HG02840 (cell line): Measurements from ENCODE around the gene KCNMA1.

Source experiments
- ATAC-seq: cut with Tn5 transposase; IDR thresholded peaks from one replicate; pipeline ENCODE4 v1.9.1; 2021; ENCODE audit warnings: mild to moderate bottlenecking, moderate library complexity, moderate number of reproducible peaks; ENCODE audit not compliant: unreplicated experiment, low FRiP score

KCNMA1 gene

DNA sequence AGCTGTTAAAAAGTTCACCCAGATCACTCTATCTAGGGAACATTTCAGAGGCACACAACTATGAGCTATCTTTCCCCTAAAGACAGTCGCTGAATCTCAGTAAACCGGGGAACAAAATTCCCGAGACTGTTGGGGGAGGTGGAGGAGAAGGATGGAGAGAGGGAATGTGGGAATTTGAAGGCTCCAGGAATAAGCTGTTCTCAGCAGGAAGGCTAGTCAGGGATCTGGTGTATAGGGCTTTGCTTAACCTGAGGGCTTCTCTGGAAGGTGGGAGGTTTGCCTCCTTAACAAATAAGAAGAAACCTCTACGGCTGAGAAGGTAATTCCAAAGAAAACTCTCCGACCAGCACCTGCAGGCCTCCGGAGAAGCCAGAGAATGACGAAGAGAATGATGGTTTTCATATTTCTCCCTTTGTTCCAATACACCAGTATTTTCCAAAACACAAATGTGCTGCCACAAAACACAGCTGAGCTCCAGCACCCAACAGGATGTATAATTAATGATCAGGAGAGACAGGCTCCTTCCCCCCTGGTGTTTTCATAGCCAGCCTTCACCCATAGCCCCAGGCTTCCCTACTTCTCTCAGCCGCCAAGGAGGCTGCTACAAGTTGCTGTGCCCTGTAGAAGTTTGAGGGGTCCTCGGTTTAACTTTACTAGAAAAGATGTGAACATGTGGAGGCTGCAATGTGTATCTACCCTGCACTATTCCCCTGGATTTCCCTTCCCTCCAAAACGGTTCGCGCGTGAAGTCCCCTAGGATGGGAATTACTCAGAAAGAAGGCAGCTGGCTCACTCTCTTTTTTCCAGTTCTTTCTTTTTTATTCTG is 2.0 kb downstream of the KCNMA1 start:
- no peak for ATAC-seq

DNA sequence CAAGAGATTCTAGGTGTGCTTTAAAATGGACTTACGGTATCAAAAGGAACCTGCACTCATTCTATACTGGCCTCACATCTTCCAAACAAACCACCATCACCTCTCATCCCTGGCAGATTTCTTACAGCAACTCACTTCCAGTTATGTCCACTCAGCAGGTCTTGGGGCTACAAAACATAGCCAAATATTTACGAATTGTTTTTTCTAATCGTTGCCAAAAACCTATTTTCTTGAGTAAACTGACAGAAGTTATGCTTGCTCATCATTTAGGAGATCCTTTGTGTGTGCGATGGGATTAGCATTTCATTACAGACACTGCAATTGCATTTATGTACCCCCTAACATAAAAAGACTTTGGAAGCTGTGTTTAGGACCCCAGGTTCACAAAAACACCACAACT is 2.7 kb downstream of the KCNMA1 start:
- no peak for ATAC-seq

DNA sequence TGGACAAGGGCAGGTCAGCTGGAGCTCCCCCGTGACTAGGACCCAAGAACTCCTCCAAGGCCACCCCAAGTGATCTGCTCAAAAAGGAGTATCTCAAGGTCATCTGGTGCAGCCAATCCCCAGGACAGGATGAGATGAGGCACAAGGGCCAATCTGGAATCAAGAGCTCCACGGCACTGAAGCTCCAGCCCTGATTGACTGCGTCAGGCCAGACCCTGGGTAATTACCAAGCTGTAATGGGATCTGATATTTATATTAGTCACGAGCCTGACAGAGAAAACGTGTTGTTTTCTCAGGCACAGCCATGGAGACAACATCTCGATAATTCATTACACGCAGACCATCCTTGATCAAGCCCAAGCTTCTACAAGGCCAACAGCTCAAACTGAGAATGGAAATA is 4.2 kb downstream of the KCNMA1 start:
- no peak for ATAC-seq

DNA sequence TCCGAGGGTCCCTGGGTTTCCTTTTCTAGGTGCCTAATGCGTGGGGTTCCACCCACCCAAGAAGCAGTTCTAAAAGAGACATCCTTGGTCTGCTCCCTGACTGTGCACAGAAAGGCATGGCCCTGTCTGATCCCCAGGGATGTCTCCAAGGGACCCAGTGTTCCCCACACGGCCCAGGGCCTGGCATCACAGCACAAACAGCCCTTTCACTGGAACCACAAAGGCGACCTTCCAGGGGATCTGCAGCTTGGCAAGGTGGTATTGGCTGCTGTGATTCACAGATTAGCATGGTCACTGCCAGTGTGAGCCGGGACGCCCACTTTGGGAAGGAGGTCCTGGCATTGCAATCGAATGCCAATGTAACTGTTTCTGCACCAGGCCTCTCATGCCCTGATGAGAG is 6.4 kb downstream of the KCNMA1 start:
- ATAC-seq, result no peak

DNA sequence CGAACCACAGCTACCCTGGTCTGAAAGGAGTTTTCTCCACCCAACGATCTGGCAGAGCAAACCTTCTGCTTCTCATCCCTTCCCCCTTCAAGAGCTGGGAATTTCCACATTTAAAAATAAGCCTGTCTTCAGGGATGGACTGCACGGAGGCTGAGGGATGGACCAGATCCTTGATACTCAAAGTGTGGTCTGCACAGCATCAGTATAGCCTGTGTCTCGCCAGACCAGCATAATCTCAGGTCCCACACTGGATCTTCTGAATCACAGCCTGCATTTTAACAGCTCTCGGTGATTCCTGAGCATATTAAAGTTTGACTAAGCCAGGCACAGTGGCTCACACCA is 7.1 kb downstream of the KCNMA1 start:
- ATAC-seq, result no peak

DNA sequence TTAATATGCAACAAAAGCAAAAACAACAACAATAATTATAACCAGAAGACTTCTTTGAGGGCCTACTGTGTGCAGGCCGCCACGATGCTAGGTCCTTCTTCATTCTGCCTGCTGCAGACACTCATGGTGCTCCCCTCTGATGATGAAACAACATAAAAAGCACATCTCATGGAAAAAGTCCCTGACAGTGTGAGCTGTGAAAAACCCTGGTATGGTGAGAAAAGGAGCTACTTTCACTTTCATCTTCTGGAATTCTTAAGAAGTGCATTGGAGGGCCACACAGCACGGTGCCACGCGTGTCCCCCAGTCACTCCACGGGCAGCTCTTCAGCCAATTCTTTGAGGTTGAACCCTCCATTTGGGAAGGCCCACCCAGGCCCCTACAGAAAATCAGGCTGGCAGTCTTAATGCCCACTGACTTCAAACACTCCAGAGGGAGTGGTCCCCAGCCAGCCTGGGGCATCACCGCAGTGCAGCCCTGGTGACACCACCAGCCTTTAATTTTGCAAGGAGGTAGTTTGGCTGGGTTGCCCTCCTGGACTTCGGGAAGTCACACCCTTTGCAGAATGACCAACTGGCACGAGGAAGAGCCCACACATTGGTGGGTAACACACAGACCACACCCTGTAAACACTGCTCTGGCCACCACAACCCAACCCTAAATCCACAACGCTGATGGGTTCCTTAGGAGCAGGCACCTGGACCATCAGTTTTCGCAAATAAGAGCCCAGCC is 7.7 kb downstream of the KCNMA1 start:
- no peak for ATAC-seq

DNA sequence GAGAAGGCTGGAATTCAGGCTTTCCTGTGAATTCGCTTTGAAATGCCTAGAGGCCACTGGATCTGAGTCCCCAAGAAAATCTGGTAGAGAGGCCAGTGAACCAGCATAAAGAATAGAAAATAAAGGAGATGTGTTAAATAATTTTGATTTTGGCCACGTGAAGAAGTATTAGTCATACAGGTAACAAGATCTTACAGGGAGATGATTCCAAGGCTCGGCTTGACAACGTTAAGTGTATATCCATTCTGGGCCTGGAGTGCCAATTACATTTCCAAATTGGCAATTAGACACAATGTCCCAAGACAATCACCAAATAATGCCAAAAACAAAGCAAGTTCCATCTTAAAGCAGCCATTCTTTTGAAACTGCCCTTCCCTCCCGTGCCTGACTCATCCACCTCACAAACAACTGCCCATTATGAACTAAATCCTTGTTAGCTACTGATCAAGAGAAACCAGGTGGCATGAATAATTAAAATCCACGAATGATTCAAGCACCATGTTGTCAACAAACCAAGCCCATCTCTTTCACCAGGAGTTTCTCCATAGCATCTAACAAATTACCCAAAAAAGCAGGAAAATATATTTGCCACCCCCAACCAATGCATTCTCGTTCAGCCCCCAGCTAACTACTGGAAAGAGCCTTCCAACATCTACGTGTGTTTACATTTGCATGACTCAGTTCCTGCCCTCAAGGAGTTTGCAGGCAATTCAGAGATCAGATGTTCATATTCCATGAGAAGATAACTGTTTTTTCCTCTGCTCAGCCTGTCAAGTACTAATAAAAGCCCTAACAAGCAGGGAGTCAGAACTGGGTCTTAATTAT is 8.5 kb downstream of the KCNMA1 start:
- no peak for ATAC-seq

DNA sequence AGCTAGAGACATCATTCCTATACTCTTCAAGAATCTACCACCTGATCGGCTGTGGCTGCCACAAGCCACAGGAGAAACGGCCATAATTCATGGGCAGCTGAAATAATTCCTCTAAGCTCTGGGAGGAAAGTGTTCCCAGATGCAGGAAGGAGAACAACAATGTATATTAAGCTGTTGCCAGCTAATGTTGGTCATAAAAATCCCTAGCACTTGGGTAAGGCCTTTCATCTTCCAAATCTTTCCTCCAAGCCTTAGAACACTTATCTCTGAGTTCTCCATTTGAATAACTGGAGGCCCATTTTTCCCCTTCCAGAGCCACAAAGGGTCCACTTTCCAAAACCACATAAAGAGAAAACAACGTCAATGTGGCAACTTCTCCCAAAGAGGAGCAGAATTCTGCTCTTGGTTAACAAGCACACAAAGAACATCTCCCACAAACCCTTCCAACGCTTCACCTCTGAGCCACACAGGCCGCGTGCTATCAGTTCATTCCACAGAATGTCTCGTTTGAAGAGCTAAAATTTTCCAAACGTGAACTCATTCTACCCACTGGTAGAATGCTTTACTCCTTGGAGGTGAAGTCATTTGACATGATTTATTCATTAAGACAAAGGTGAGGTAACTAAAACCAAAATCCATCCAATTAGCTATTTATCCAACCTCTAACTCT is 11.2 kb downstream of the KCNMA1 start:
- ATAC-seq, result no peak

DNA sequence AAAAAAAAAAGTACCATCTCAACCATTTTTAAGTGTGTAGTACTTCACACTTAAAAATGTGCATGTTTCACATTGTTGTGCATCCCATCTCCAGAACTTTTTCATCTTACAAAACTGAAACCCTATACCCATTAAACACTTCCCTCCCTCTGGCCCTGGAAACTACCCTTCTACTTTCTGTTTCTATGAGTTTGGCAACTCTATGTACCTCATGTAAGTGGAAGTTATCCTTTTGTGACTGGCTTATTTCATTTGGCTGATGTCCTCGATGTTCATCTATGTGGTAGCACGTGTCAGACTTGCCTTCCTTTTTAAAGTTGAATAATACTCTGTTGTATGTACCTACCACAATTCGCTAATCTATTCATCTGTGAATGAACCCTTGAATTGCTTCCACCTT is 12.2 kb downstream of the KCNMA1 start:
- ATAC-seq, result no peak

DNA sequence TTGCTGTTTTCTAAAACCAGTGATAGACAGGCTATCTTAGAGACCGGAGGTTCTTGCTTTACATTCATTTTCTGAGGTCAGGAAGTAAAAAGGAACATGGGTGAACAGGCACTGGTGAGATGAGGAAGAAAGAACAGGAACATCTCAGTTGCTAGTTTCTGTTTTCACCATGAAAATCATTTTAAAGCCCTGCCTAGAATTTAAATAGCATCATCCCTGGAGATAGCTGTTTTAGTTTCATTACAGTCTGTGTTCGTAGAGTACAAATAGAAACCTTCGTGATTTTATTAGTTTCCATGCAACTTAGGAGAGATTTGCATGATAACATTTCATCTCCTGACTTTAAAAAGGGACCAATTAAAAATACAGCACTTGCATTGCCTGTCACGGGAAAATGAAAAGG is 14.7 kb downstream of the KCNMA1 start:
- no peak for ATAC-seq

DNA sequence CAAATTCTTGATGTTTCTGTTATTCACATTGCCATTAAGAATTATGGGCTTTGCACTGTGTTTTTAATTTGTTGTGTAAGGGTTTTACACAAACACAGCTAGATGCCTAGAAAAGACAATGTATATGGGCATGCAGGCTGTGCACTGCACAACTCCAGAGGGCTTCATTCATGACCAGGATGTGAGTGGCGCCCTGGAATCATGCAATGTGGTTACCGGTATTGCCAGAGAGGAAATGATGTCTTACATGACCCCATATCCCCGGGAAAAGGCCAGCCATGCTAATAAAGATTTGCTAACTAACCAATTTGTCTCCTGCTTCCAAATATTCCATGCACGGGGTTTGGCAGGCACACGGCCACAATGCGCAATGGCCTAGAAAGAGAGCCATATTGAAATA is 16.9 kb downstream of the KCNMA1 start:
- no peak for ATAC-seq

DNA sequence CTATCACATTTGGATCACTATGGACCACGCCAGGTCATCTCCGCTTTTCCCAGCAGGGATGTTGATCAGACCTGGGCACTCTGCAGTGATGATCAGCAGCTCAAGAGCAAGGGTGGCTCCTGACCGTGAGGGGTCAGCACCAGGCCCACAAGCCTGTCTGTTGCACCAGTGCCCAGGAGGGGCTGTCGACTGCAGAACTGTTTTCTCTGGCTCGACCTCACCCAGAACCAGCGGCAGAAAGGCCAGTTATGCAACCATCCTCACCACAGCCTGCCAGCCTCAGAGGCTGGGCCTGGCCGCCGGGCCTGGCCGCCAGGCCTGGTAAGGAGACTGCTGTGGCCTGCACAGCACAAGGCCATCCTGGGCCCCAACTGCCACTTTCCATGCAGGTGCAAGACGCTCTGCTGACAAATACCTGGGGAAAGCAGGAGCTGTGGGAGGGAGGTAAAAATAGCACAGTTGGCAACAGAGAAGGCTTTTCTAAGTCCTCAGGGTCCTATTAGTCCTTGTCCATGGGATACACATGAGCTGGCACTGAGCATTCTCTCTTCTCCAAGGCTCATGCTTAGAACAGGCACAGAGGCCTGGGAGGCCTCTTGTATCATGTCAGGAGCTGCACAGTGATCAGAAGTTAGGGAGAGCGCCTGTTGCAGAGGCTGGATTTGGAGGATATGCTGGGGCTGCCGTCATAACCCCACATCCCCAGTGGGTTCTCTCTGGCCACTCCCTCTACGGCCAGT is 17.5 kb downstream of the KCNMA1 start:
- ATAC-seq, result no peak

DNA sequence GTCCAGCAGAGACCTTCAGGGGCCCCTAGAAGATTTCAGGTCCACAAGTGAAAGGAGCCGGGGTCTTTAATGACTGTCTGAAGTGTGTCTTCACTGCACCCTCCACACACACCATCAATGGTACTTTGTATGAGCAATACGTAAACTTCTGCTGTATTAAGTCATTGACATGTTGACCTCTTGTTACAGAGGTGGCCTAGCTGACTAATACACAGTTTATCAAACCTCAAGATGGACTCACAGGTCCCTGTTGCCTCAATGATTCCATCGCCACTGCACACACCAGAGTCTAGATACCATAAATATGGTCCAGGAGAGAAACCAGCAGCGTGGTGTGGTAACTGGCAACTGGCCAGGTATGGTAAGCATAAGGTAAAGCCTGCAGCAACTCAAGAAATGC is 19.5 kb downstream of the KCNMA1 start:
- ATAC-seq, result no peak

DNA sequence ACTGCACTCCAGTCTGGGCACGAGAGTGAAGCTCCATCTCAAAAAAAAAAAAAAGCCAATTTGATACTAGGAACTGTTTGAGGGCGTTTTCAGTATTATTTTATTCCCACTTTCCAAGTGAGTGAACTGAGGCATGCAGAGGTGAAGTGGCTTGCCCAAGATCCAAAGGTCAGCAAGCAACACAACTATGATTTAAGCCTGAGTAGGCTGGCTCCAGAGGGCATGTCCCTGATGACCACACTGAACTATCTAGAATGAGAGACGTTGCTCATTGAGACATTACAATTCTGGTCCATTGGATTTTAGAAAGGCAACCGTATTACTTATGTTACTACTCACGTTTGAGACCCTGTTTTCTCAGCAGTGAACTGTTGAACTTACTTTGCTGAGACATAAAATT is 20.8 kb downstream of the KCNMA1 start:
- no peak for ATAC-seq

DNA sequence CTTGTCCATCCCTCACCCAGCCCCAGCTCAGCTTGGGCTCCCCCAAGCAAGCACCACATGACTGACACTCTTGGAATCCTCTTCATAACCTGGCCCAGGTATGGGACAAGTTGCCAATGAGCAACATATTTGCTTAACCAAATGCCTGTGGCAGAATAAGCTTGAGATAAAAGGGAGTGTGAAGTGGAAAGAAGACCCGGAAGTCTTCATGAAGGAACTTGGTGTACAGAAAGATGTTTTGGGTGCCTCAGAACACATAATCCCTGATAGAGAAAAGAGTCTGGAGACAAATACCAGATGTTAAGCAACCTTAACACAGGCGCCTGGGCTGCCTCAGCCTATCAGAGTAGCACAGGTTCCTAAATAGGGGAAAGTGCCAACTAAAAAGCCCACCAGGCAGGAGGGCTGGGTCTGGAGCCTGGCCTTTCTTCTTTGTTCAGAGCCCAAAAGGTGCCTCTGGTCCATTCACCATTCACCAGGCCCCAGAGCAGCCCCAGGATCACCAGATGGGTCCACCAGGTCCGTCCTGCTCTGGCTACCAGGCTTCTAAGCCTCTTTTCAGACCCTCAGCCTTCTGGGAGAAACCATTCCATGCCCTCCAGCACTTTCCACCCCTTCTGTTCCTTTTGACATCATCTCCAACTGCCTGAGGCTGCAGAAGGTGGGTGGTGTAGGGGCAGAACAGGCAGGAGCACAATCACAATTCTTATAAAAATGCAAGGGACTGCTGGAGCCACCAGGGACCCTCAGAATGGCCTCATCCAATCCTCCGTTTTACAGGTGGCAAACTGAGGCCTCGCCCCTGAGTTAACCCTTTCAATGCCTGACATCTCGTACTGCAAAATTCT is 22.6 kb downstream of the KCNMA1 start:
- ATAC-seq, result no peak

DNA sequence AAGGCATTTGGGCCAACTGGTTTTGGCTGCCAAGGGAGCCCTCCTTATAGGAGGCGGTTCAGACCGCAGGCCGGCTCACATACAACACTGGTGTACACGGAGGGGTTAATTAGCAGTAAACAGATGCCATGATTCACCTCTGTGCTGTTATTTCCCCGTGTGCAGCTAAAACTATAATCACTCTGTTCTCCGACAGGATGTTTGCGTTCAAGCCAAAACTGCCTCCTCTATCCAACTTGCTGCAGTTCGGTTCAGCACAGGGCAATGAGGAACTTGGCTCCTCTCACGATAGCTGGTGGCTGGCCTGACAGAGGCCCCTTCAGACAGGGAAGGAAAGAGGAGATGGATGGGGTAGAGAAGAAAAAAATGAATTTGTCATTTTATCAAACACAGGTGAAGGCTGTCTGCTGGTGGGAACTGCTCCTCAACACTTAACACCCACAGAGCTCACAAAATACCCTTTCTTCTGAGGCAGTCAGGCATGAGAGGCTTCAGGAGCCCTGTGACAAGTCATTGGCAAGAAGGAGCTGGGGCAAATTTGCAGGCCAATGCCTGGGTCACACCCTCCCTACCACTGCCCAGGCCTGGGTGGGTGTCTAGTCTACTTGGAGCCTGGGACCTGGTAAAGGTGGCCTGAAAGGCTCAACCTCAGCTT is 24.0 kb downstream of the KCNMA1 start:
- ATAC-seq, result no peak

DNA sequence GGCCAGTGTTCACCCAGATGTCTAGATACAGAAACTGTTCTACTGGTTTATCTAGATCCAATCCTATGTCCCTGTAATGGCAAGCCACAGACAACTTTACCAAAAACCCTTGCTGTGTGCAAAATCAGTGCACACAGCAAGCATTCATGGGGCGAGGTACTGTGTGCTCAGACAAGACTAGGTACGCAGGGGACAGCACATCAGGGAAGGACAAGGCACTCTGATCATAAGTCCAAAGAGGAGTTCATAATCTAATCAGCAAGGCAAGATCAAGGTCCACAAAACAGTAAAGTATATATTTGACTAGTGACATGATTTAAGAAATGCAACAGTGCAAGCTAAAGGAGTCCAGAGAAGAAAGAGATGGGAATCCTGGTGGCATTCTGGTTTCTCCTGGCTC is 25.9 kb downstream of the KCNMA1 start:
- ATAC-seq, result no peak

DNA sequence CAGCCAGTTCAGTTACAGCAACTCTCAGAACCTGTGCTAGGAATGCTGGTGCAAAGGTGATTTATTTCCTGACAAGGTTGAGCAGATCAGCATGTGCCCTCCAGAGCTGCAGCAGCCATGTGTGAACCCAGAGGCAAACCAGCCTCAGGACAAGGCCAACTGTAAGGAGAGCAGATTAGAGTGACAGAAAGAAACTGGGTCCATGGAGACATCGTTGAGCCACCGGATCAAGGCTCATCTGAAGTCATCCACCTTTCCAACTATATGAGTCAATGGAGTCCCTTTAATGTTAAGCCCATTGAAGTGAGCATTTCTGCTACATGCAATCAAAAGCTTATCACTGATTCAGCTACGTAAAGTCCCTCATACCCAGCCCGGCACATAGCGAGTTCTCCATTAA is 26.4 kb downstream of the KCNMA1 start:
- no peak for ATAC-seq

DNA sequence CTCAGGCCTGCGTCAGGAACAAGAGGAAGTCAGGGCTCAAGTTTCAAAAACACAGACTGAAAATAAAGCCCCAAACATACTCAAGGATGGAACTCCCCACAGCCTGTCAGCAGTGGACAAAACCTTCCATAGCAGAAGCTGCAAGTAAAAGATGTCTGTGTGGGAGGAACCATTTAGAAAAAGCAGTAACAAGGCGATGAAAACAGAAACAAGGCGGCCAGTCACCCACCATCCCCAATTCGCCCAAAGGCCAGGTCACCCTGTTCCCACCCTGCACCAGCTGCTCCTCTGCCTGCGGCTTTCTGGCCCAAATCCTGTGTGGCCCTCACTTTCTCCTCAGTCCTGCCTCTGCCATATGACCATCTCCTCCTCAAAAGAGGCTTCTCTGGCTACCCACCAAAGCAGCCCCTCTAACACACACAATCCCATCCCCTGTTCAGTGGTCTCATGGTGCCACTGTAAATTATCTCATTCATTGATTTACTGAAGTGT is 27.8 kb downstream of the KCNMA1 start:
- no peak for ATAC-seq
